Measurements from ENCODE around the gene GOLGA6L9.
"Not testable (repeated sequence)": the region's sequence is repeated elsewhere in the genome, so short reads cannot be mapped to it uniquely, and the experiment has no call there.

Gene GOLGA6L9

GRCh38 chr15:82472269-82472982 lies 42.8 kb downstream of the GOLGA6L9 start:
- not testable (repeated sequence) for H3K79me1 ChIP-seq (replicated peaks; ENCODE audit: low read length, poor library complexity, severe bottlenecking); H4K91ac ChIP-seq (ENCODE audit: low read length); H3K4me3 ChIP-seq (ENCODE audit: insufficient read depth in 1 of 2, low read depth in 1 of 2, low read length in 2 of 2); H3K27me3 ChIP-seq (ENCODE audit: control insufficient read depth in 1 of 2, insufficient read depth in 1 of 2, low read length in 2 of 2); H2BK12ac ChIP-seq (ENCODE audit: low read length in 2 of 2); H2AK5ac ChIP-seq (ENCODE audit: low read length, severe bottlenecking); H3K9ac ChIP-seq (ENCODE audit: low read length); H2BK5ac ChIP-seq (ENCODE audit: low read depth, low read length, poor library complexity, severe bottlenecking); DNase-seq; H3K4me2 ChIP-seq (ENCODE audit: low read length, poor library complexity, severe bottlenecking); H2BK15ac ChIP-seq (ENCODE audit: low read depth, poor library complexity, severe bottlenecking); H3K4me1 ChIP-seq (ENCODE audit: control insufficient read depth, insufficient read depth, low read depth, low read length); H3K4ac ChIP-seq (ENCODE audit: low read depth in 1 of 2, low read length in 2 of 2); H3K14ac ChIP-seq (ENCODE audit: low read length in 2 of 2); H3K18ac ChIP-seq (ENCODE audit: low read depth in 1 of 2, low read length in 2 of 2); H3K23ac ChIP-seq (ENCODE audit: low read length in 2 of 2); H3K27ac ChIP-seq (ENCODE audit: low read length, poor library complexity, severe bottlenecking); H4K8ac ChIP-seq (ENCODE audit: low read length); H3K9me3 ChIP-seq (ENCODE audit: control insufficient read depth, low read length); H2AFZ ChIP-seq (ENCODE audit: low read depth, low read length); H2BK120ac ChIP-seq (ENCODE audit: low read depth, low read length)
- 90% methylated on average over 16 of the region's 32 CpGs for WGBS
- peaks cover 0 to 14% of the 10 kb centered on the region in 2 experiments for H3K36me3 ChIP-seq (ENCODE audit: control insufficient read depth in 1 of 2, insufficient read depth in 2 of 2, low read depth in 1 of 2, low read length in 2 of 2)

- WGBS, result 93% methylated on average over 3 of the region's 22 CpGs
- not testable (repeated sequence) for H3K4me2 ChIP-seq (ENCODE audit: low read length, poor library complexity, severe bottlenecking)
These were observed 45.1 kb downstream of the GOLGA6L9 start for GRCh38 chr15:82474596-82475325.

GRCh38 chr15:82475345-82475967 lies 45.8 kb downstream of the GOLGA6L9 start:
- H4K91ac ChIP-seq (ENCODE audit: low read length); H2BK12ac ChIP-seq (ENCODE audit: low read length in 2 of 2); H2BK5ac ChIP-seq (ENCODE audit: low read depth, low read length, poor library complexity, severe bottlenecking); H2BK120ac ChIP-seq (ENCODE audit: low read depth, low read length); H4K8ac ChIP-seq (ENCODE audit: low read length); H3K4me2 ChIP-seq (ENCODE audit: low read length, poor library complexity, severe bottlenecking); H2AFZ ChIP-seq (ENCODE audit: low read depth, low read length); H3K4ac ChIP-seq (ENCODE audit: low read depth in 1 of 2, low read length in 2 of 2); H2AK5ac ChIP-seq (ENCODE audit: low read length, severe bottlenecking); H3K27ac ChIP-seq (ENCODE audit: low read length, poor library complexity, severe bottlenecking); DNase-seq; H3K9me3 ChIP-seq (ENCODE audit: control insufficient read depth, low read length); H3K23ac ChIP-seq (ENCODE audit: low read length in 2 of 2); H3K27me3 ChIP-seq (ENCODE audit: control insufficient read depth in 1 of 2, insufficient read depth in 1 of 2, low read length in 2 of 2); H3K18ac ChIP-seq (ENCODE audit: low read depth in 1 of 2, low read length in 2 of 2); H2BK15ac ChIP-seq (ENCODE audit: low read depth, poor library complexity, severe bottlenecking); H3K79me1 ChIP-seq (replicated peaks; ENCODE audit: low read length, poor library complexity, severe bottlenecking); H3K9ac ChIP-seq (ENCODE audit: low read length); H3K14ac ChIP-seq (ENCODE audit: low read length in 2 of 2); H3K4me1 ChIP-seq (ENCODE audit: control insufficient read depth, insufficient read depth, low read depth, low read length); H3K4me3 ChIP-seq (ENCODE audit: insufficient read depth in 1 of 2, low read depth in 1 of 2, low read length in 2 of 2): not testable (repeated sequence)
- peaks cover 0 to 14% of the 10 kb centered on the region in 2 experiments for H3K36me3 ChIP-seq (ENCODE audit: control insufficient read depth in 1 of 2, insufficient read depth in 2 of 2, low read depth in 1 of 2, low read length in 2 of 2)
- no CpG with 5 or more reads among the region's 11 CpGs for WGBS

More at GRCh38 chr15:82474596-82475325, 45.1 kb downstream of the GOLGA6L9 start:
- H3K9ac ChIP-seq (ENCODE audit: low read length); H2BK15ac ChIP-seq (ENCODE audit: low read depth, poor library complexity, severe bottlenecking); H3K27me3 ChIP-seq (ENCODE audit: control insufficient read depth in 1 of 2, insufficient read depth in 1 of 2, low read length in 2 of 2); H3K27ac ChIP-seq (ENCODE audit: low read length, poor library complexity, severe bottlenecking); H3K79me1 ChIP-seq (replicated peaks; ENCODE audit: low read length, poor library complexity, severe bottlenecking); DNase-seq; H3K4ac ChIP-seq (ENCODE audit: low read depth in 1 of 2, low read length in 2 of 2); H3K4me1 ChIP-seq (ENCODE audit: control insufficient read depth, insufficient read depth, low read depth, low read length); H4K8ac ChIP-seq (ENCODE audit: low read length); H2AK5ac ChIP-seq (ENCODE audit: low read length, severe bottlenecking); H2BK12ac ChIP-seq (ENCODE audit: low read length in 2 of 2); H2BK120ac ChIP-seq (ENCODE audit: low read depth, low read length); H3K4me3 ChIP-seq (ENCODE audit: insufficient read depth in 1 of 2, low read depth in 1 of 2, low read length in 2 of 2); H2BK5ac ChIP-seq (ENCODE audit: low read depth, low read length, poor library complexity, severe bottlenecking); H3K23ac ChIP-seq (ENCODE audit: low read length in 2 of 2); H3K14ac ChIP-seq (ENCODE audit: low read length in 2 of 2); H4K91ac ChIP-seq (ENCODE audit: low read length); H3K18ac ChIP-seq (ENCODE audit: low read depth in 1 of 2, low read length in 2 of 2); H3K9me3 ChIP-seq (ENCODE audit: control insufficient read depth, low read length); H2AFZ ChIP-seq (ENCODE audit: low read depth, low read length): not testable (repeated sequence)
- peaks cover 0 to 14% of the 10 kb centered on the region in 2 experiments for H3K36me3 ChIP-seq (ENCODE audit: control insufficient read depth in 1 of 2, insufficient read depth in 2 of 2, low read depth in 1 of 2, low read length in 2 of 2)

- H4K8ac ChIP-seq (ENCODE audit: low read length); H3K79me1 ChIP-seq (replicated peaks; ENCODE audit: low read length, poor library complexity, severe bottlenecking); H3K23ac ChIP-seq (ENCODE audit: low read length in 2 of 2); H2BK5ac ChIP-seq (ENCODE audit: low read depth, low read length, poor library complexity, severe bottlenecking); H2AK5ac ChIP-seq (ENCODE audit: low read length, severe bottlenecking); H3K14ac ChIP-seq (ENCODE audit: low read length in 2 of 2); H3K27ac ChIP-seq (ENCODE audit: low read length, poor library complexity, severe bottlenecking); H2AFZ ChIP-seq (ENCODE audit: low read depth, low read length); H3K4me1 ChIP-seq (ENCODE audit: control insufficient read depth, insufficient read depth, low read depth, low read length); H3K9me3 ChIP-seq (ENCODE audit: control insufficient read depth, low read length); H3K27me3 ChIP-seq (ENCODE audit: control insufficient read depth in 1 of 2, insufficient read depth in 1 of 2, low read length in 2 of 2); H3K4ac ChIP-seq (ENCODE audit: low read depth in 1 of 2, low read length in 2 of 2); H3K9ac ChIP-seq (ENCODE audit: low read length); H2BK120ac ChIP-seq (ENCODE audit: low read depth, low read length); H4K91ac ChIP-seq (ENCODE audit: low read length); DNase-seq; H3K4me3 ChIP-seq (ENCODE audit: insufficient read depth in 1 of 2, low read depth in 1 of 2, low read length in 2 of 2); H2BK15ac ChIP-seq (ENCODE audit: low read depth, poor library complexity, severe bottlenecking); H3K18ac ChIP-seq (ENCODE audit: low read depth in 1 of 2, low read length in 2 of 2); H3K4me2 ChIP-seq (ENCODE audit: low read length, poor library complexity, severe bottlenecking); H2BK12ac ChIP-seq (ENCODE audit: low read length in 2 of 2): not testable (repeated sequence)
- H3K36me3 ChIP-seq (ENCODE audit: control insufficient read depth in 1 of 2, insufficient read depth in 2 of 2, low read depth in 1 of 2, low read length in 2 of 2), result peaks cover 0 to 14% of the 10 kb centered on the region in 2 experiments
- 80% methylated on average over 11 of the region's 14 CpGs for WGBS
These were observed 47.2 kb downstream of the GOLGA6L9 start for GRCh38 chr15:82476697-82477342.
